ENCODE data around the gene ARFGEF3.
"Not testable (repeated sequence)": the region's sequence is repeated elsewhere in the genome, so short reads cannot be mapped to it uniquely, and the experiment has no call there.

ARFGEF3 gene

DNA sequence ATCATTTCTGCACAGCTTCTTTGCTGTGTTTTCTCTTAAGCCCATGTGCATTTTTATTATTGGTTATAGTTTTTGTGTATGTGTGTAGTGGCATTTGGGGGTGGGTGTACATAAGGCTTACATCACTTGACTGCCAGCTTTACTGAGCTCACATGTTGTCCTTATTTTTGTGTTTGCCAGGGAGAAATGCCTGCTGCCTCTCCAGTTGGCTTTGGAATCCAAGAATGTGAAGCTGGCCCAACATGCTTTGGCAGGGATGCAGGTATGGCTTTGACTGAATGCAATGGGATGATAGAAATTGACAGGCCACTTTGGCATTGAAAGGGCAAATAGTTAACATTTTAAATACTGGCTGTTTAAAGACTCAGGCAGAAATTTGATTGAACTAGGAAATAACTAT is 45.1 kb downstream of the ARFGEF3 start:
- peak in 1 of 56 donors; percentile 22 for DNase-seq

DNA sequence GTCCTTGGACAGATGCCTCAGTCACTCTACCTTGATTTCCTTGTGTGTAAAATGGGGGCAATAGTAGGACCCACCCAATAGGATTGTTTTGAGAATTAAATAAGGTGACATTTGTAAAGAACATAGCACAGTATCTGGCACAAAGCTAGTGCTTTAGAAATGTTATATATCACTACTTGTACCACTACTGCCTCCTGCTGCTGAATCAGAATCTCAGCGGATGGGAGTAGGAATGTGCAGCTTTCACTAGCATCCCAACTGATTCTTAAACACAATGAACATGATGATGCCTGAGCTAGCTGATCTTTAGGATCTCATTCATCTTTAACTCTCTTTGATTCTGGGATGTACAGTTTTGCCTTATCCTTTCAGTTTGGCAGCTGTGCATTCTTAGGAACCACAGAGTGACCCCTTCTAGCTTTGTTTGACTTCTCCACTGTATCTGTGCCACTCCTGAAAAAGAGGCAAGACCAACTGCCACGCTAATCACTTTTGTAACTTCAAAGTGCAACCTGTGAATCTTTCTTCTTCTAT is 49.4 kb downstream of the ARFGEF3 start:
- peak in 8 of 56 donors; percentile 8 to 67 (median 40) for DNase-seq

DNA sequence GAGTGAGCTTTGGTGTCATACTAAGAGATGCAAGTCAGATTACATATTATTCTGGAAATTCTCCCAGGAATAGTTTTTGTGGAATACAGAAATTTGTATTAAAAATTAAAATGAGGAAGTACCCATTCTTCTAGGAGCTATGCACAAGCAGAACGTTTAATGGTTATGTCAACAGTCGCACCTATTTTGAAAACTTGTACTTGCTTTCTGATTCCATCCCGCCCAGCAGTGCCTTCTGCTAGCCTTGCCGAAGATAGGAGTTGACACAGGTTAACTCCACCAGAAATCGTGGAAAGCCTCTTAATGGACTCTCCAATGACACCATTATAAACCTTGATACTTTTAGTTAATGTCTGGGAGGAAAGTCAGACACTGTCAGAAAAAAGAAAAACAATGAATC is 49.9 kb downstream of the ARFGEF3 start:
- DNase-seq: no peak

DNA sequence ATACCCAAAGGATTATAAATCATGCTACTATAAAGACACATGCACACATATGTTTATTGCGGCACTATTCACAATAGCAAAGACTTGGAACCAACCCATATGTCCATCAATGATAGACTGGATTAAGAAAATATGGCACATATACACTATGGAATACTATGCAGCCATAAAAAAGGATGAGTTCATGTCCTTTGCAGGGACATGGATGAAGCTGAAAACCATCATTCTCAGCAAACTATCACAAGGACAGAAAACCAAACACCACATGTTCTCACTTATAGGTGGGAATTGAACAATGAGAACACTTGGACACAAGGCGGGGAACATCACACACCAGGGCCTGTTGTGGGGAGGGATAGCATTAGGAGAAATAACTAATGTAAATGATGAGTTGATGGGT is 50.8 kb downstream of the ARFGEF3 start:
- DNase-seq: not testable (repeated sequence)

DNA sequence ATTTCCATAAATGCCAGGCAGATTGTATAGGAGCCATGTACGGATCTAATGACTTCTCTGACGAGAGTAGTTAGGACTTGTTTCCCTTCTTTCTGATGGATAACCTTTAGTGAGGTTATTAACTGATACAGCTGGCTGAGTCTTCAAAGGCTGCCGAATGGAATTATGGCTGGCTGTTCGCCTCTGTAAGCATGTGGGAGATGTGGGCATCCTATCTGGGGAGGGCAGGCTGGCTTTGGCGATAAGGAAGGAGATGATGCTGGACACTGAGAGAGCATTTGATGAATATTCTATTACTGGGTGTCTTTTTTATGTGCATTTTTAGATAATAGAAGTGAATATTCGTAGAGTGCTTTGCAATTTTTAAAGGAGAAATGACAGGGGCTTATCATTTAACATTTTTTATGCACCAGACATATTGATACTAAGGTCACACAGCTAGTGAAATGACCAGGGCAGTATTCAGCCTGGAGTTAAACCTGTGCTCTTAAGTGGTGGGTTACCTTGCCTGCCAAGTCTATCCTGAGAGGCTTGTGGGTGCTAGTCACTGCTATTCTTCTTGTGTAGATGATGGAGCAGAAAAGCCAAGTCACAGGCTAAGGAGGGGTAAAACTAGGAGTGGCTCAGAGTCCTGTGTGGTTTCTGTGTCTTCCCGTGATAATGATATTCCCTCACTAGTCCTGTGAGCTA is 53.5 kb downstream of the ARFGEF3 start:
- DNase-seq: no peak

DNA sequence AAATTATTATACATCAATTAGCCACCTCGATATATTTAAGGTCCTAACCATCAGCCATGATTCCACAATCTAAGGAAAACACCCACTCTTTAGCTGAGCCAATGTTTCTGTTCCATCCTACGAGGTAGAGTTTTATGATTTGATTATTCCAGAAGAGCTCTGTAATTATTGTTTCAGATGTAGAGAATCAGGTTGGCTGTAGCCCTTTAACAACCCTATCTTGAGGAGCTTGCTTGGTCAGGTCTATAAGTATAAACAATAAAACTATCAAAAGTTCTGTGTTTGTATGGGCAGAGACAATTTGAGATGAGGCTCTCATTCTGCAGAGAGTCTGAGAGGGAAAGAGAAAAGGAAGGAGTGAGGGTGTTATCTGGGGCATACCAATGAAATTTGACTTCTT is 56.7 kb downstream of the ARFGEF3 start, which contains the start of gene PBOV1:
Gene PBOV1, minus strand, starts transcription at position 43 of the 400 bp plus-strand sequence. CDS start 96 bp downstream, outside the sequence.
- DNase-seq: no peak

DNA sequence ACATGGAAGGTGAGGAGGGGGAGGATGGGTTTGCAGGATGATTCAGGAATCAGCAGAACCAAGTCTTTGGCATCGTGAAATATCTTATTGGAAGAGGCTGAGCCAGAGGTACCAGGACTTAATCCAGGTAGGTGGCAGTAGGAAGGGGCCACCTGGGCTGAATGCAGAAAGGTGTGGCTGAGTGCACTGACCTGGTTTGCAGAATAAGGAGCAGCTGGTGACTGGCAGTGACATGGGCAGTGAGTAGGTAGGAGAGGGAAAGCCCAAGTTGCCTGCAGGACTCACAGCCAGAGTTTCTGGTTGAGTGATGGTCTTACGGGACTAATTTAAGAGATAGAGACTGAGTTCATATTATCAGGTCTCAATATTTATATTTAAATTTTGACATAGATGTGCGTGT is 57.7 kb downstream of the ARFGEF3 start:
- no peak for DNase-seq

DNA sequence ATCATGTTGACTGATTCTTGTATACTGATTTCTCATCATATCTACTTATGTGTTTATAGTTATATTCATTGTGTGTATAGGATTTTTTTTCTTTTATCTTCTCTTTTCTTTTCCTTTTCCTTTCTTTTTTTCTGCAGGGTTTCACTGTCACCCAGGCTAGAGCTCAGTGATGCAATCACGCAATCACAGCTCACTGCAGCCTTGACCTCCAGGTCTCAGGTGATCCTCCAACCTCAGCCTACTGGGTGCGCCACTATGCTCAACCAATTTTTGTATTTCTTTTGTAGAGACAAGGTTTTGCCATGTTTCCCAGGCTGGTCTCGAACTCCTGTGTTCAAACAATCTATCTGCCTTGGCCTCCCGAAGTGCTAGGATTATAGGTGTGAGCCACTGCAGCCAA is 58.2 kb downstream of the ARFGEF3 start:
- no peak for DNase-seq

DNA sequence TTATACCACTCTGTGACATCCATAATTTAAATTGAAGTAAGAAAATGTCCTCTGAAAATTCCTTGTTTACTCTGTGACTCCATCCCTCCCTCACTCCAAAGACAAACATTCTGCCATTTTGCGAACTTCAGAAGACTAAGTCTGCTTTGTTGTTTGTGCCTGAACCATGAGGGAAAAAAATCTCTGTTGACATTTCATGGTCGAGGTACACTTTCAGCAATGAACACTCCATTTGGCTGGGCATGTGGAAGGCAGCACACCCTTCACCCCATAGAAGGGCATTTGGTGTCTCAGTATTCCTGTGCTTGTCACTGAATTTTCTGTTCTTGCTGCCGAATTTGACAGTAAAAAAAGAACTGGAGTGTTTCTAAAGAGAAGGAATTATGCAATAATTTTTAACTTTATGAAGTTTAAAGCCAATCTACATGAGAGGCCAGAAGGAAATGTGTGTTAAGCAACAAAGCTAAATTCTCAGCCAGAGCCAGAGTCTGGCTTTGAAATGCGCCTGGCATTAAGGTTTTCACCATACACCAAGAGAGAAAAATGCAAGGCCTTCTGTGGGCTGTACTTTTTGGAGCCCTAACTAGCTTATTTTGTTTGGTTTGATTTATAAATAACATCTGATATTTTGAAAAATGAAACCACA is 61.3 kb downstream of the ARFGEF3 start:
- DNase-seq: no peak

DNA sequence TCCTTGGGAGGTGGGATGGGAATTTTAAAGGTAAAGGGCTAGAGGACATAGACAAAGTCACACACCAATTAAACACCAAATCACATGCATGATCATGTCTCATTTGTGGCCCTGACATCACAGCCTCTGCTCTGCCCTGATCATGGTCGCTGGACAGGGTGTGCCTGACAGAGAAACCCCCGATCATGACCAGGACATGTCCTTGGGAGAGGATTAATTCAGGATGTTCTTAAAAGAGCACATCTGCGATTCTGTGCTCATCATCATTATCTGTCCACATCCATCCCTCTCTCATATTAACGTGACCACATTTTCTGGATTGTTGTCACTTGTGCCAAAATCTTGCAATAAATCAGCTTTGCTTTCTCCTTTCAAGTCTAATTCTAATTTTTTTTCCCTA is 64.2 kb downstream of the ARFGEF3 start:
- DNase-seq: no peak

DNA sequence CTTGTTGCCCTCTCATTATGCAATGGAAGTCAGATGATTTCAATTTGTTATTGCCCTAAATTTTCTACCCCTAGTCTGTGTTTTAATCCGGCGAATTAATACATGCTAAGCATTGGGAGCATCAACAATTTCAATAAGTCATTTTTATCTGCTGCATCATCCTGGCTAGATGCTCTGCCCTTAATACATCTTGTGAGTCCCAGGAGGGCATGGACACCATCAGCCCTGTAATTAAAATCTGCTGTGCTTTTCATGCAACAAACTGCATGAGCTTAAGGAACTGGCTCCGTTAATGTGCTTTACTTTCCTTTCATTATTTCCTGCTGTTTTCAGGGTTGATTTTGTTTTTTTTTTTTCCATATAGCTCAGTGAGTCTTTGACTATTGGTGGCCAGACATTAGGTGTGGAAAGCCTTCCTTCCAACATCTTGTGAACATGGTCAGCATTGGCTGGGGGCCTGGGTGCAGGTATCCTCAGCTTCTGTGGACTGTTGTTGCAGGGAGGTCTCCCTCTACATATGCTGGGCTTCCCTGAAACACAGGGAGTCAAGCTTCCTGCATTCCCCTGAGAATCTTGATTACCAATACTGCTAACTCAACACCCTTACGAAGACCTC is 65.1 kb downstream of the ARFGEF3 start:
- no peak for DNase-seq

DNA sequence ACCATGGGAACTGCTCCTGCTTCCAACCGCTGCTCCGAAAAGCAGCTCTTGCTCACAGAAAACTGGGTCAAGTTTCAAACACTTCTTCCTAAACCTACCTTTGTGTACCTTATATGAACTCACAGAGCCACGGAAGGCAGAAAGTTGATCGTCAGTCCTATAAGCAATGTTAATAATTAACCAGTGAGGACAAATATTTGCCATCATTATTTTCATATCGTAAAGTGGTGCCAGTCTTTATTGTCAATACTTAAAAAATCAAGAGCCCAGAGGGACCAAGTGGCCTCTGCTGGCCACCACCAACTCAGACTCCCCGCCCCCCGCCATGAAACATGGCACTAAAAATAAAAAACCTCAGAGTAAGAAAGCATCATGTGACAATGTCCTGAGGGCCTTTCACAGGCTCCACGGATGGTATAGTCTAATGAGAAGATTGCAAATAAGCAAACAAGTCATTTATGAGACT is 65.6 kb downstream of the ARFGEF3 start:
- DNase-seq: no peak

DNA sequence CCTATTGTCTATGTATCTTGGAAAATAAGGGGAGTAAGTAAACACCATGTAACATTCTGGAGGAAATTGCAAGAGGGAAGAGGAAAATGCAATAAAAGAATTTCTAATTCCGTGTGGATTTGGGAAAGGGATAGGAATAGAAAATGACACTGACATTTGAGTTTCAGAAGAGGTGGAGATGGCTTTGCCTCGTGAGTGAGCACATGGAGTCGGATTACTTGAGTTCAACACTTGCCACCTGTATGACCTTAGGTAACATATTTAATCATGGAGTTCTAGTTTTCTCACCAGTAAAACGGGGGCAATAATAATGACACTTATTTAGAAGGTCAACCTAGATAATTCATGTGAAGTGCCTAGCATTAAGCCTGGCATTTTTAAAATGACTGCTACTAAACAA is 67.3 kb downstream of the ARFGEF3 start:
- DNase-seq: no peak

DNA sequence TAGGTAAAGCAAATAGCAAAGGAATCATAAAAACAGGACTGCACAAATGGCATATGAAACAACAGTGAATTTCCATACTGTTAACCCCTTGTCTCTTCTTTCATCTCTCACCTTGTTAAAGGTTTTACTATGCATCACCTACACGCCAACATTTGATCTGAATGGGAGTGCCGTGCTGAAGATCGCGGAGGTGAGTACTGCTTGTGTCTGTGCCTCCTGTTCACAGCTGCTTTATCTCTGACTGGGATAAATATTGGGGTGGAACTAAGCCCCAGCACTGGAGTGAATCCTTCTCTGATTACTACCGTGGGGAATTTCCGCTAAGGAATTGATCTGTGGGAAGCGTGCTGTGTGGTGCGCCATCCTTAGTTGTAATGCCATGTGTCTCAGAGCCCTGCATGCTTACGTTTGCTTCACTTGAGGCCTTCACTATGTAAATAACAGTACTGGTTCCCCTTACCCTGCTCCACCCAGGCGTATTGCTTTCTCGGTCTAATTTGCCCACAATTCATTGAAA is 68.0 kb downstream of the ARFGEF3 start:
- DNase-seq: no peak

DNA sequence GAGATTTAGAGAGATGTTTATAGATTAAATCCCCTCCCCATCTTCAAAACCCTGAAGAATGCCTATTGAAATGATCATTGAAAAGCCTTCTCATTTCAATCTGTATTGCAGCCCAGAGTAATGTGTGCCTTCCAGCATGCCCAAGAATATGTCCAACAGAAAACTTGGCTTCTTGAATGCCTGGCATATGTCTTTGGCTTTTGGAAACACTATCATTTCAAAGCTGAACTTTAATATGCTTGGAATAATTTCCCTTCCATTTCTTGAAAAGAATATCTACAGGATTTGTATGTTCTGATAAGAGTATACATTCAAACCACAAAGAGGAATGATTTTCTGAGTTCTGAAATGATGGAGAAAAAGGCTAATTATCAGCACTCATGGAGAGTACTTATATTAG is 68.5 kb downstream of the ARFGEF3 start:
- DNase-seq: no peak

DNA sequence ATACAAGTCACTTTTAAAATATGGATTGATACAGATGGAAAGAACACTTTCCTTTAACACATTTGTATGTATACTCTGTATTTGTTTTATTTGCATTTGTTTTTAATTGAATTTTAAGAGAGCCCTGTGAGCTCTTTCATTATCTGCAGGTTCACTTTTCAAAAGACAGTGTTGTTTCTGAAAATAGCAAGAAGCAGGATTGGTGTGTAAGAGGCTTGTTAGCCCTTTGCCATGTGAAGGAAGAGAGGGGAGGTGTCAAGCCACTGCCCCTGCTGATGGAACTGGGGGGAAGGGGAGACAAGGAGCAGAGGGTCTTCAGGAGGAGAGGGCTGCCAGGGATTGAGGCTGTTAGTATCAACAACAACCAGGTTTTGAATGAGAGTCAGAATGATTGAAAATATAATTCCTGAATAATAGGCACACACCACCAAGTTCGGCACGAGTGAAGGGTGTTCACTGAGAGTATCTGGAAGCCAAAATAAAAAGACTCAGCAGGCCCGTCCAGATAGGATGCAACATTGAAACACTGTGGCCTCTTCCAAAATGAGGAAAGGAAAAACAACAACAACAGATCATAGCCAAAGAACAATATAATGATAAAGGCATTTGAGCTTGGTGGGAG is 69.1 kb downstream of the ARFGEF3 start:
- DNase-seq: no peak

DNA sequence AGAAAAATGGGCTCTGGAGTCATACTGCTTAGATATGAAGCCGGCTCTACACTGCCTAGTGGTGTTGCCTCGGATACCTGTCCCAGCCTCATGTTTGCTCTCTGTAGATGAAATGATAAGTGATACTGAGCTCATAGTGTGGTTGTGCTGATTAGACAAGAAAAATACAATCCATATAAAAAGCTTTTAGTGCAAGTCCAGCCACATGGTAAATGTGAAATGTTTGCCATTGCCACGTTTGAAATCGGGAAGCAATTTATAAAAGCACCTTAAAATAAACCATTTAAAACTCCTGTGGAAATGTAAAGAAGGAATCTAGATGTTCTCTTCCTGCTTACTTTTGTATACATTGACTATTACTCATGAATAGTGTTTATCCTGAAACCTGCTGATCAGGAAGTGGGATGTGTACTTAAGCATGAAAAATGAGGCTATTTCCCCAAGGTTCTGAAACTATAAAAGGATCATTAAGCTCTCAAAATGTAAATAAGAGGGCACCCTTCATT is 69.7 kb downstream of the ARFGEF3 start:
- no peak for DNase-seq

DNA sequence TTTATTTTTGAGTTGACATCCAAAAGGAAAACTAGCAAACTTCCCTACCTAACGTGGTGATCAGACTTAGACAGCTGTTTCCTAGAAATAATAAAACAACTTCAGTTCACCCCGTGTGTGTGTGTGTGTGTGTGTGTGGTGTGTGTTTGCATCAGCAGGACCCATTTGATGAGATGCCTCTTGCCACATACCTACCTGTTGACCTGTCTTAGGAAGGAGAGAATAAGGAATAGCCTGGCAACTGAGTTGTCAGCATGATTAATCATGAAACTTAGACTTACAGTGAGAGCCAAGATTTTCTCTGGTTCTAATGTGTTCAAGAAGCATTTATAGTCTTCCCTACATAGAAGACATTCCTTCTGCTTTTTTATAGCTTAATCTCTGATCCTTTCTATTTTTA is 72.6 kb downstream of the ARFGEF3 start:
- no peak for DNase-seq

DNA sequence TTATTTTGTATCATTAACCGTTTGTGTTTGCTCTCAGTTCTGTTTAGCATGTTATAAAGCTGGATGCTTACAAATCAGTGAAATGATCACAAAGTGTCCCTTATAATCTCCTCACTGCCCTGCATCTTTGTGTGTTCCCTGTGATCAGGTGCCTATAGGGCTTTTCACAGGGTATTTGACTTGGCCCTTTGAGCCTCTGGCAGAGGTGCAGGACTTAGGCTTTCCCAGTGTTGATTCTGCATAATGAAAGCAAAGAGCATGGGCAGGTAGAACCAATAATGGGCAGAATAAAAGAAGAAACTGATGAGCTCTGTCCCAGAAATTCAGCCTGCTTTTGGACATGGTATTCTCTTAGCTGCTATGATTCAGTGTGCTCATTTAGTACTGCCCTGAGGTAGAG is 73.5 kb downstream of the ARFGEF3 start:
- no peak for DNase-seq

DNA sequence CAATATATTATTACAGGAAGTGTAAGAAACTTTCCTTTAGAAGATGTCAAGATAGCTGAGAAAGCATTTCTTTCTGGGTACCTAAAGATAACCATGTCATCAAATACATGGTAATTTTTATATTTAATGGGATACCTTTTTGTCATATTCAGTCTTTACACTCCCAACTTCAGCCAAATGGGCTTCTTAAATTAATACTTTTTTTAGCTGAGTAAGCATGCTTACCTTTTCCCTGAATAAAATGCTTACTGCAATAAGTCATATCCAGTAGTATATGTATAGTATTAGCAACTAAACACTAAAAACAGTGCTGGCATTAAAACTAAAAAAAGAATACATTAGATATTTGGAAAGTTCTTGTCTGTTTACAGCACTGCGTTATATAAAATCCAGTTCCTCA is 74.0 kb downstream of the ARFGEF3 start:
- DNase-seq: no peak

DNA sequence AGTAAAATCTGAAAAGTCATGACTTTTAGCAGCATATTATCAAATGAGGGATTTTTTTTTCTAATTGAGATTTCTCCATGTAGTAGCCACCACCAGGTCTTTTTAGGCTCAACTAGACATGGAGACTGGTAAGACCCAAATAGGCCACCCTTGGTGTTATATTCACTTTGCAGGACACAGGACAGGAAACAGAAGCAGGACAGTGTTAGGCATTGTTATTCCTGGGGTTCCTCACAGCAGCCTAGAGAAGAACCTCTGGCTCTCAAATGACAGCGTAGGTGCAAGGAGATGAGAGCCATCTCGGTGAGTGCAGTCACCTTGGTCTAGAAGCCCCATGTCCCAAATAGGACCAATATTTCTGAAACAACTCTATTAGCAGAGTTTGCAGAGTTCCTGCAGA is 75.7 kb downstream of the ARFGEF3 start:
- no peak for DNase-seq

DNA sequence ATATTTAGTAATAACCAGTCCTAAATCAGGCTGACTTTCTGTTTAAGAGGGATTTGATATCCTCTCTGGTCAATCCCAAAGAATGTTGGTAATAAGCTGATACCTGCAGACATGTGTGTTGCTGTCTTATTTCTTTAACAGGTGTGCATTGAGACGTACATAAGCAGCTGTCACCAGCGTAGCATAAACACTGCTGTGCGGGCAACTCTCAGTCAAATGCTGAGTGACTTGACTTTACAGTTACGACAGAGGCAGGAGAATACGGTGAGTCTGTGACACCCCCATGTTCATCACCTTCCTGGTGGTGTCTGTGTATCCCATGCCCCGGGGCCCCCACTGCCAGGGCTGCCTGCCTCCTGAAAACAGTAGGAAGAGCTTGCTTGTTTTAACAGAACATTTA is 76.6 kb downstream of the ARFGEF3 start:
- DNase-seq: no peak
